ENCODE measurements around the gene ORAI1.

ORAI1 gene

DNA sequence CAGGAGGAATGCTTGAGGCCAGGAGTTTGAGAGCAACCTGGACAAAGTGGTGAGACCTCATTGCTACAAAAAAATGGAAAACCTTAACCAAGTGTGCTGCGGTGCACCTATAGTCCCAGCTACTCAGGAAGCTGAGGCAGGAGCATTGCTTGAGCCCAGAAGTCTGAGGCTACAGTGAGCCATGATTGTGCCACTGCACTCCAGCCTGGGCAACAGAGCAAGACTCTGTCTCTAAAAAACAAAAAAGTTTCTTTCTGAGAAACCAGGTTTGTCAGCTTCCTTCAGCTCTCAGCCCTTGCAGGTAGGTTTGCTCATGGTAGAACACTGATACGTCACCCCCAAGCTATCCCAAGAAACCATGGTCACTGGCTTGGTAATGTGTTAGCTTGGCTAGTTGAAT is 63.1 kb downstream of the ORAI1 start:
- no peak for DNase-seq (ENCODE audit: low read depth in 2 of 3, low spot score in 2 of 3)

All from activated CD8-positive, alpha-beta memory T cell treated with anti-CD3 and anti-CD28 coated beads for 48 hours (primary cell).